H54 (cell line): ENCODE measurements around the gene PARVB.
"Not testable (repeated sequence)": the region's sequence is repeated elsewhere in the genome, so short reads cannot be mapped to it uniquely, and the experiment has no call there.

Experiments used
- DNase-seq: peaks from one replicate; pipeline ENCODE4 v3.0.0; 2011; ENCODE audit warnings: low spot score, mixed read lengths; ENCODE audit not compliant: insufficient read length
- FAIRE-seq: peaks from 3 replicates; lab custom pipeline; 2011; peaks lifted over from hg19 to GRCh38; lab: Jason Lieb, UNC
- POLR2A ChIP-seq: IDR thresholded peaks from 2 replicates; pipeline ENCODE4 v1.6.1; 2011; ENCODE audit warnings: low read depth, mild to moderate bottlenecking, low read length

The PARVB gene

GRCh38 chr22:44004104-44004460 is 20.0 kb upstream of the PARVB start:
- no peak for DNase-seq
- TF ChIP-seq POLR2A = no peak
- no peak for FAIRE-seq

GRCh38 chr22:44005524-44005923 is 18.6 kb upstream of the PARVB start:
- FAIRE-seq (no peak), DNase-seq (no peak)
- no peak for TF ChIP-seq POLR2A

GRCh38 chr22:44012162-44012561 is 11.9 kb upstream of the PARVB start:
- DNase-seq = no peak
- FAIRE-seq = no peak
- TF ChIP-seq POLR2A = no peak

- DNase-seq (no peak), FAIRE-seq (no peak)
- no peak for TF ChIP-seq POLR2A
Observed at GRCh38 chr22:44012591-44012990, 11.5 kb upstream of the PARVB start.

GRCh38 chr22:44014241-44014640 is 9.9 kb upstream of the PARVB start:
- FAIRE-seq (no peak), DNase-seq (no peak)
- no peak for TF ChIP-seq POLR2A

- DNase-seq, FAIRE-seq: not testable (repeated sequence)
Observed at GRCh38 chr22:44016586-44016985, 7.5 kb upstream of the PARVB start.

- FAIRE-seq = no peak
- TF ChIP-seq POLR2A = no peak
- no peak for DNase-seq
Observed at GRCh38 chr22:44018594-44018993, 5.5 kb upstream of the PARVB start.

GRCh38 chr22:44019416-44019815 is 4.7 kb upstream of the PARVB start:
- DNase-seq = no peak
- FAIRE-seq = no peak
- TF ChIP-seq POLR2A = no peak

- no peak for FAIRE-seq
- DNase-seq = no peak
- TF ChIP-seq POLR2A = no peak
Observed at GRCh38 chr22:44019846-44020245, 4.3 kb upstream of the PARVB start.

GRCh38 chr22:44020981-44021380 is 3.1 kb upstream of the PARVB start:
- DNase-seq = no peak
- TF ChIP-seq POLR2A = no peak
- FAIRE-seq = no peak

- no peak for TF ChIP-seq POLR2A
- FAIRE-seq (no peak), DNase-seq (no peak)
Observed at GRCh38 chr22:44023404-44024287, 456 bp upstream of the PARVB start.

GRCh38 chr22:44025171-44026065 is 1.3 kb downstream of the PARVB start:
- no peak for TF ChIP-seq POLR2A
- FAIRE-seq = no peak
- DNase-seq = no peak

- FAIRE-seq = no peak
- TF ChIP-seq POLR2A = no peak
- DNase-seq = no peak
Observed at GRCh38 chr22:44026066-44026629, 2.0 kb downstream of the PARVB start.
